Measurements from ENCODE around the gene APPL2.

The APPL2 gene

GRCh38 chr12:105275997-105276733, 40.2 kb upstream of the APPL2 start:
- in situ Hi-C loops (cut with HindIII; ENCODE audit: low sequenced_read_pairs) = no loop called here
- no peak for TF ChIP-seq CTCF (IDR thresholded peaks at IDR 0.05; ENCODE audit: low read depth, low read length)
- no peak overlapping the region for H3K4me3 ChIP-seq (ENCODE audit: low read depth, low read length)
- no peak for DNase-seq (ENCODE audit: low read depth, low spot score)

GRCh38 chr12:105274571-105274970, 38.6 kb upstream of the APPL2 start:
- H3K4me3 ChIP-seq (ENCODE audit: low read depth, low read length) = no peak overlapping the region
- in situ Hi-C loops (cut with HindIII; ENCODE audit: low sequenced_read_pairs) = no loop called here
- DNase-seq (ENCODE audit: low read depth, low spot score) = no peak
- TF ChIP-seq CTCF (IDR thresholded peaks at IDR 0.05; ENCODE audit: low read depth, low read length) = no peak

DNA sequence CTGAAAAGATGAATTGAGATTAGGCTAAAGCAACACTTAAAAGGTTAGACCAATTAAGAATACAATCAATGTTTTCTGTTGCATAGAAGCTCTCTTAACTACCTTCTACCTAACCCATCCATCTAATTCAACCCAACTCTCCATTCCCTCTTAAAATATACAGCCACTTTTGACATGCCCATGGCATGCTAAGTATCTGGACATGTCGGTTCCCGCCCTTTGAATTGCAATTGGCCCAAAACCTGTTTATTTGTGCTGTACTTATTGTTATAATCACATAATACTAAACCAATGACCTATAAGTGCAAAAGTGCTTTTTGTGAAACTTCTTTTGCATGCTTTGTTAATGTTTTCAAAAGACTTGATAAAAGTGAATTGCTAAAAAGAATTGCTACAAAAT, 37.6 kb upstream of the APPL2 start:
- no peak overlapping the region for H3K4me3 ChIP-seq (ENCODE audit: low read depth, low read length)
- in situ Hi-C loops (cut with HindIII; ENCODE audit: low sequenced_read_pairs) = no loop called here
- DNase-seq (ENCODE audit: low read depth, low spot score) = no peak
- no peak for TF ChIP-seq CTCF (IDR thresholded peaks at IDR 0.05; ENCODE audit: low read depth, low read length)

GRCh38 chr12:105272814-105273416, 36.9 kb upstream of the APPL2 start:
- in situ Hi-C loops (cut with HindIII; ENCODE audit: low sequenced_read_pairs) = no loop called here
- DNase-seq (ENCODE audit: low read depth, low spot score) = no peak
- no peak for TF ChIP-seq CTCF (IDR thresholded peaks at IDR 0.05; ENCODE audit: low read depth, low read length)
- H3K4me3 ChIP-seq (ENCODE audit: low read depth, low read length) = no peak overlapping the region

DNA sequence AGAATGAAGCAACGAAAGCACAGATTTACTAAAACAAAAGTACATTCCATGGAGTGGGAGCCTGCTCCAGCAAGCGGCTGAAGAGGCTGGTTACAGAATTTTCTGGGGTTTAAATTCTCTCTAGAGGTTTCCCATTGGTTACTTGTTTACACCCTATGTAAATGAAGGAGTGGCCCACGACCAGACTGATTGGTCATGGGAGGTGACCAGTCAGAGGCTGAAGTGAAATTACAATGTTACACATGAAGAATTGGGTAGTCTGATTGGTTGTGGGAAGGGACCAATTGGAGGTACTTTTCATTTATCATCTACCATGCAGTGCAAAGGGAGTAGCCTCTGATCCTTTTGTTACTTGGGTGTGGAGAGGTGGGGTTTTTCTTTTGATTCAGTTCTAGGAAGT, 36.2 kb upstream of the APPL2 start:
- no peak overlapping the region for H3K4me3 ChIP-seq (ENCODE audit: low read depth, low read length)
- no peak for DNase-seq (ENCODE audit: low read depth, low spot score)
- in situ Hi-C loops (cut with HindIII; ENCODE audit: low sequenced_read_pairs) = no loop called here
- no peak for TF ChIP-seq CTCF (IDR thresholded peaks at IDR 0.05; ENCODE audit: low read depth, low read length)

- in situ Hi-C loops (cut with HindIII; ENCODE audit: low sequenced_read_pairs) = no loop called here
- no peak for DNase-seq (ENCODE audit: low read depth, low spot score)
- H3K4me3 ChIP-seq (ENCODE audit: low read depth, low read length) = no peak overlapping the region
- TF ChIP-seq CTCF (IDR thresholded peaks at IDR 0.05; ENCODE audit: low read depth, low read length) = no peak
Measured at GRCh38 chr12:105271364-105271763, 35.4 kb upstream of the APPL2 start.
